Activated CD4-positive, alpha-beta T cell treated with anti-CD3 and anti-CD28 coated beads, Interleukin-2, amount 10 ng/mL, durations not matched to agents 24 days and 14 days (primary cell): ENCODE results near the gene CDS2. TPM values are rescaled to one million over a fixed set of nuclear protein-coding genes. Genes with fewer than 3 reads are reported as not detected.

Experiments
- total RNA-seq: library from RNA; stranded (reverse); gene quantifications from 2 replicates; pipeline ENCODE4 v1.2.3, GENCODE V29; 2022

The CDS2 gene
- total RNA-seq, 1 donor from 2014 or later, result 39.2 TPM

Other genes with a start within 250 kb of the CDS2 start
- 26.9 and 27.6 TPM in 2 replicates for gene SLC23A2, start 125.5 kb upstream of the CDS2 start, total RNA-seq
- 86.3 and 86.9 TPM in 2 replicates for gene TMEM230, start 13.9 kb upstream of the CDS2 start, total RNA-seq
- 532 TPM in 2 replicates for gene PCNA, start 7.0 kb upstream of the CDS2 start, total RNA-seq
- gene PROKR2, start 189.9 kb downstream of the CDS2 start, total RNA-seq, result not detected in 2 replicates